ENCODE results near the gene KDF1.
"Not testable (repeated sequence)": the region's sequence is repeated elsewhere in the genome, so short reads cannot be mapped to it uniquely, and the experiment has no call there.

Gene KDF1

GRCh38 chr1:26994020-26994786 lies 33.9 kb upstream of the KDF1 start:
- peak in 1 of 2 donors; percentile 28 for DNase-seq (ENCODE audit: low read depth in 2 of 2)

GRCh38 chr1:26993237-26994019 lies 33.2 kb upstream of the KDF1 start, which contains the start of gene TRNP1:
TSS of gene TRNP1 (plus strand) at chr1:26993692. CDS start at chr1:26993787, 95 bp downstream.
- peak; percentile 51 to 71 for DNase-seq (ENCODE audit: low read depth in 2 of 2)

- DNase-seq (ENCODE audit: low read depth in 2 of 2) = peak in 1 of 2 donors; percentile 5
These were observed 31.2 kb upstream of the KDF1 start for GRCh38 chr1:26991310-26992116.

- not testable (repeated sequence) for DNase-seq (ENCODE audit: low read depth in 2 of 2)
These were observed 29.3 kb upstream of the KDF1 start for GRCh38 chr1:26989403-26990109.

GRCh38 chr1:26986658-26987057 lies 26.4 kb upstream of the KDF1 start:
- DNase-seq (ENCODE audit: low read depth in 2 of 2) = no peak

- DNase-seq (ENCODE audit: low read depth in 2 of 2) = no peak
These were observed 24.0 kb upstream of the KDF1 start for GRCh38 chr1:26984291-26984690.

- DNase-seq (ENCODE audit: low read depth in 2 of 2) = no peak
These were observed 23.6 kb upstream of the KDF1 start for GRCh38 chr1:26983863-26984262.

GRCh38 chr1:26981146-26981846 lies 21.0 kb upstream of the KDF1 start:
- DNase-seq (ENCODE audit: low read depth in 2 of 2) = no peak

- DNase-seq (ENCODE audit: low read depth in 2 of 2) = no peak
These were observed 18.6 kb upstream of the KDF1 start for GRCh38 chr1:26978901-26979300.

- no peak for DNase-seq (ENCODE audit: low read depth in 2 of 2)
These were observed 16.6 kb upstream of the KDF1 start for GRCh38 chr1:26976621-26977510.

- no peak for DNase-seq (ENCODE audit: low read depth in 2 of 2)
These were observed 12.6 kb upstream of the KDF1 start for GRCh38 chr1:26972821-26973220.

GRCh38 chr1:26972390-26972789 lies 12.1 kb upstream of the KDF1 start:
- no peak for DNase-seq (ENCODE audit: low read depth in 2 of 2)

- DNase-seq (ENCODE audit: low read depth in 2 of 2) = no peak
These were observed 11.3 kb upstream of the KDF1 start for GRCh38 chr1:26971590-26971989.

- DNase-seq (ENCODE audit: low read depth in 2 of 2) = no peak
These were observed 10.5 kb upstream of the KDF1 start for GRCh38 chr1:26970810-26971209.

- DNase-seq (ENCODE audit: low read depth in 2 of 2) = no peak
These were observed 5.4 kb upstream of the KDF1 start for GRCh38 chr1:26965628-26966027.

- no peak for DNase-seq (ENCODE audit: low read depth in 2 of 2)
These were observed 4.9 kb upstream of the KDF1 start for GRCh38 chr1:26965213-26965612.

- DNase-seq (ENCODE audit: low read depth in 2 of 2) = no peak
These were observed 1.6 kb upstream of the KDF1 start for GRCh38 chr1:26961826-26962225.

- no peak for DNase-seq (ENCODE audit: low read depth in 2 of 2)
These were observed 328 bp upstream of the KDF1 start for GRCh38 chr1:26960625-26960966.

GRCh38 chr1:26959270-26959669 lies 998 bp downstream of the KDF1 start:
- DNase-seq (ENCODE audit: low read depth in 2 of 2) = no peak

- DNase-seq (ENCODE audit: low read depth in 2 of 2) = no peak
These were observed 3.0 kb downstream of the KDF1 start for GRCh38 chr1:26957306-26957705.
